Lung (tissue), 12 donors: ENCODE measurements around the gene UGT1A6. TPM values are rescaled to one million over a fixed set of nuclear protein-coding genes. Genes with fewer than 3 reads are reported as not detected.

Experiments
- ATAC-seq: fragments of 200-7000 bp; cut with Tn5 transposase; one replicate; pipeline ENCODE4 v1.9.1; 2020; ENCODE audit warnings: moderate number of reproducible peaks; ENCODE audit not compliant: insufficient read depth, low FRiP score
- DNase-seq, 3 donors: peaks; one replicate each; pipeline ENCODE4 v3.0.0-alpha.2; 2013 to 2017
- H3K27ac ChIP-seq, 2 donors: one replicate each; pipeline ENCODE4 v1.5.1; 2013; ENCODE audit warnings: mild to moderate bottlenecking in 2 of 2, moderate library complexity in 2 of 2, control low read depth in 1 of 2, inconsistent platforms in 1 of 2, low read depth in 1 of 2, low read length in 1 of 2
- H3K27me3 ChIP-seq, 3 donors: one replicate each; pipeline ENCODE4 v1.5.1; 2013; ENCODE audit warnings: low read length in 2 of 3; ENCODE audit not compliant: control insufficient read depth in 3 of 3, insufficient read depth in 3 of 3
- H3K36me3 ChIP-seq, 4 donors: one replicate each; pipeline ENCODE4 v1.5.1; 2013; ENCODE audit warnings: low read length in 4 of 4, mild to moderate bottlenecking in 1 of 4, moderate library complexity in 1 of 4; ENCODE audit not compliant: control insufficient read depth in 4 of 4, insufficient read depth in 4 of 4
- H3K4me1 ChIP-seq, 5 donors: one replicate each; pipeline ENCODE4 v1.5.1; 2013; ENCODE audit warnings: low read length in 5 of 5, mild to moderate bottlenecking in 2 of 5, moderate library complexity in 1 of 5; ENCODE audit not compliant: control insufficient read depth in 5 of 5, insufficient read depth in 5 of 5
- H3K4me3 ChIP-seq: one replicate; pipeline ENCODE4 v1.5.1; 2013; ENCODE audit warnings: mild to moderate bottlenecking, control low read depth, moderate library complexity
- H3K9ac ChIP-seq, 2 donors: one replicate each; pipeline ENCODE4 v1.5.1; 2013; ENCODE audit warnings: low read length in 2 of 2, control low read depth in 1 of 2; ENCODE audit not compliant: insufficient read depth in 1 of 2
- H3K9me3 ChIP-seq, 4 donors: one replicate each; pipeline ENCODE4 v1.5.1; 2013; ENCODE audit warnings: low read length in 3 of 4, mild to moderate bottlenecking in 1 of 4, moderate library complexity in 1 of 4; ENCODE audit not compliant: control insufficient read depth in 4 of 4, insufficient read depth in 3 of 4
- CTCF ChIP-seq: IDR thresholded peaks from 2 replicates; pipeline ENCODE4 v1.5.1; 2012; ENCODE audit warnings: mild to moderate bottlenecking; ENCODE audit errors: control extremely low read depth, extremely low read depth
- WGBS, 2 donors: extraction: QIAGEN DNeasy Blood & Tissue Kit; methylation state at CpG; one replicate each; pipeline ENCODE4 v1.1.7; 2013; 5-methylcytosine and 5-hydroxymethylcytosine counted together
- polyA plus RNA-seq, 2 donors: library from polyadenylated mRNA; stranded (reverse); fragments of 200-250 nt; gene quantifications; one replicate each; pipeline ENCODE4 v1.2.1, GENCODE V29; 2013
- total RNA-seq, 2 donors: library from RNA; depleted of rRNA in 1 of 2; stranded (reverse); fragments of >200 nt in 1 of 2; gene quantifications; one replicate each; pipeline ENCODE4 v1.2.1, GENCODE V29; 2014 to 2021
- donor health status: control.
- donor health status: control.
- donor health status: Bipolar disorder and iron deficiency.
- donor health status: healthy.
- donor health status: DM: yes; HTN: yes; CAD: no.

The UGT1A6 gene
- total and polyA plus RNA-seq, 4 donors = 0.63 to 2.3 (median 1.5) TPM

DNA sequence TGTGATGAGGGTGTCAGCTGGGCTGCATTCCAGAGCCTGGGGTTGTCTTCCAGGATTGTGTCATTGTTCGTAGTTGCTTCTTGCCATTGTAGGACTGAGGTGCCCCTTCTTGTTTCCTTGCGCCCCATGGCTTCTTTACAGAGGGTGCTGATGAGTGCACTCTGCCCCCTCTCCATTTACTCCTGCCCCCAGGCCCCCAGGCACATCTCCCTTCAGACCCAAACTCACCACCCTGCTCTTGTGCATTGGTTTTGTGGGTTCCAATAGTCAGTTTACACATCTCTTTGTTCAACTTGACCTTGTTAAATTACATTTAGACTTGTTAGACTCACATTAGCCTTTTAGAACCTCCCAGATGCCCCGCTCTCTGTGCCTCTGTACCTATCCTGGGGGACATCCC, 128.5 kb downstream of the UGT1A6 start:
- Histone ChIP-seq H3K36me3 (no peaks in the 10 kb centered on the region), H3K4me1 (no peaks in the 10 kb centered on the region), H3K27me3 (no peaks in the 10 kb centered on the region), H3K27ac (no peak overlapping the region), H3K9ac (no peak overlapping the region), H3K4me3 (no peak overlapping the region), H3K9me3 (peaks cover 0 to 2% (median 0%) of the 10 kb centered on the region in 4 donors)
- ATAC-seq = no peak
- no peak for DNase-seq
- no peak for TF ChIP-seq CTCF
- 92 to 98% methylated on average over 3 of the region's 3 CpGs for WGBS, 2 donors

GRCh38 chr2:233821709-233822100, 129.0 kb downstream of the UGT1A6 start:
- 92 to 95% methylated on average over 8 of the region's 8 CpGs for WGBS, 2 donors
- DNase-seq (no peak), ATAC-seq (no peak)
- TF ChIP-seq CTCF = no peak
- H3K9me3 ChIP-seq = peaks cover 0 to 2% (median 0%) of the 10 kb centered on the region in 4 donors
- no peak overlapping the region for H3K9ac ChIP-seq
- H3K27me3 ChIP-seq = no peaks in the 10 kb centered on the region
- H3K27ac ChIP-seq = no peak overlapping the region
- no peaks in the 10 kb centered on the region for H3K4me1 ChIP-seq
- no peak overlapping the region for H3K4me3 ChIP-seq
- H3K36me3 ChIP-seq = no peaks in the 10 kb centered on the region

GRCh38 chr2:233822101-233822771, 129.5 kb downstream of the UGT1A6 start:
- TF ChIP-seq CTCF = no peak
- H3K9me3 ChIP-seq = peaks cover 0 to 2% (median 0%) of the 10 kb centered on the region in 4 donors
- 89 to 91% methylated on average over 21 of the region's 21 CpGs for whole genome bisulfite sequencing, 2 donors
- no peak overlapping the region for H3K9ac ChIP-seq
- ATAC-seq (no peak), DNase-seq (peak in 1 of 3 donors; percentile 1)
- H3K4me1 ChIP-seq = no peaks in the 10 kb centered on the region
- H3K4me3 ChIP-seq = no peak overlapping the region
- H3K27ac ChIP-seq = no peak overlapping the region
- H3K36me3 ChIP-seq = no peaks in the 10 kb centered on the region
- H3K27me3 ChIP-seq = no peaks in the 10 kb centered on the region

Other genes with a start within 250 kb of the UGT1A6 start
- gene USP40, start 126.1 kb upstream of the UGT1A6 start, total RNA-seq = 10 to 100 TPM; 47.0 to 80.4 TPM
- 10 to 100 TPM; 16.7 to 24.3 TPM for gene USP40, start 126.1 kb upstream of the UGT1A6 start, polyA plus RNA-seq
- under 1 TPM in 1 of 2 donors, not detected in 1; 0.26 TPM for gene UGT1A8, start 75.3 kb upstream of the UGT1A6 start, total RNA-seq
- not detected for gene UGT1A8, start 75.3 kb upstream of the UGT1A6 start, polyA plus RNA-seq
- not detected for gene UGT1A10, start 56.4 kb upstream of the UGT1A6 start, total RNA-seq
- gene UGT1A10, start 56.4 kb upstream of the UGT1A6 start, polyA plus RNA-seq = under 1 TPM; 0.03 to 0.14 TPM
- gene UGT1A9, start 21.0 kb upstream of the UGT1A6 start, total RNA-seq = not detected
- gene UGT1A9, start 21.0 kb upstream of the UGT1A6 start, polyA plus RNA-seq = not detected
- gene UGT1A7, start 11.0 kb upstream of the UGT1A6 start, total RNA-seq = not detected
- gene UGT1A7, start 11.0 kb upstream of the UGT1A6 start, polyA plus RNA-seq = under 1 TPM in 1 of 2 donors, not detected in 1; 0.45 TPM
- under 1 TPM in 1 of 2 donors, not detected in 1; 0.34 TPM for gene UGT1A5, start 20.0 kb downstream of the UGT1A6 start, total RNA-seq
- gene UGT1A5, start 20.0 kb downstream of the UGT1A6 start, polyA plus RNA-seq = not detected
- under 1 TPM in 1 of 2 donors, not detected in 1; 0.21 TPM for gene UGT1A4, start 25.8 kb downstream of the UGT1A6 start, total RNA-seq
- under 1 TPM; 0.02 to 0.55 TPM for gene UGT1A4, start 25.8 kb downstream of the UGT1A6 start, polyA plus RNA-seq
- not detected for gene UGT1A3, start 36.2 kb downstream of the UGT1A6 start, total RNA-seq
- gene UGT1A3, start 36.2 kb downstream of the UGT1A6 start, polyA plus RNA-seq = not detected
- gene UGT1A1, start 67.4 kb downstream of the UGT1A6 start, total RNA-seq = under 1 TPM in 1 of 2 donors, not detected in 1; 0.49 TPM
- gene UGT1A1, start 67.4 kb downstream of the UGT1A6 start, polyA plus RNA-seq = under 1 TPM; 0.01 to 0.04 TPM
- gene MROH2A, start 85.4 kb downstream of the UGT1A6 start, total RNA-seq = under 1 TPM in 1 of 2 donors, not detected in 1; 0.80 TPM
- gene MROH2A, start 85.4 kb downstream of the UGT1A6 start, polyA plus RNA-seq = not detected
- 1 to 10 TPM; 2.0 to 4.1 TPM for gene HJURP, start 161.6 kb downstream of the UGT1A6 start, total RNA-seq
- 1 to 10 TPM in 1 of 2 donors, under 1 TPM in 1; 0.84 to 1.9 TPM for gene HJURP, start 161.6 kb downstream of the UGT1A6 start, polyA plus RNA-seq
- under 1 TPM in 1 of 2 donors, not detected in 1; 0.03 TPM for gene TRPM8, start 224.5 kb downstream of the UGT1A6 start, total RNA-seq
- gene TRPM8, start 224.5 kb downstream of the UGT1A6 start, polyA plus RNA-seq = under 1 TPM in 1 of 2 donors, not detected in 1; 0.14 TPM